Measurements from ENCODE around the gene CORO2B.

CORO2B gene

DNA sequence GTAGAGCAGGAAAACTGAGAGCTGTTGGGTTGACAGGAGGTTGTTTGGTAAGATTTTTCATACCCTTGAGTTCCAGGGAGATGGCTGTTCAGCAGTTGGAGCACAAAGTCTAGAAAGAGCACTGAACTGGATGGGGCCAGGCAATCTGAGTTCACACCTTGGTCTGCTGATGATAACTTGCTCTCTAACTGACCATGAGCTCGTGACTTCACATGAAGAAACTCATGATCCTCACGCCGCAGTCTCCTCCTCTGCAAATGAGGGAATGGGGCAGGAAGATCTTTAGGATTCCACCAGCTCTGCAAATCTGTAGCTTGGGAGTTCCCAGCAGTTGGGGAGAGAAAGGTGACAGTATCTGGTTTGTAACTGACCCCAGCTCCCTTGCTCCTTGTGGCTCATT, 33.7 kb downstream of the CORO2B start:
- DNase-seq, result no peak

DNA sequence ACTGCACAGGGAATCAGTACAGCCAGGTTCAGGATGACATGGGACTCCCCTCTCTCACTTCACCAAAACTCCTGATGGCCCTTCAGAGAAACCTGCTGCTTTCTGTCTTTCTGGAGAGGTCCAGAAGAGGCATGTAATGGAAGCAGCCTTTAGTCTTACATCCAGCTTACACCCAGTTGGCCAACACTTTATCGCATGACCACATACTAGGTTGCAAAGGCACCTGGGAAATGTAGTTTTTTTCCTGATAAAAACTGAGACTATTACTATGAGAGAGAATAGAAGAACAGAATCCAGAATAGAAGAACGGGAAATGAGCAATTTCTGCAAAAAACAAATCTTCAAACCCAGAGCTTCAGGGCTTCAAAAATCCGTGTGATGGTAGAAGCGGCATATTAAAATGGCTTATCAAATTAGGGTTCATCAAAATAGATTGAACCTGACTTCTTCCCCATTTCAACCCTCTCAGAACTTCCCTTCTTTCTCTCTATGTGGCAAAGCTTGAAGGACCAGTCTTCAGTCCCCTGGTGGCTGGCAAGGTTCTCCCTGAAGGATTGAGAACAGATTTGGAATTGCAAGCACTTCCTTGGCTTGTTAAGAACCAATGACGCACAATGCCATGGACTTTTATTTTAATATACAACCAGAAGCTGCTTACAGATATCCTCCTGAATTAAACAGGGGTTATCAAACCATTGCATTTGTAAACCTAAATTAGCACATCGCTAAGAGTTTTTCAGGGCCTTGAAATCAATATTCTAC, 34.4 kb downstream of the CORO2B start:
- no peak for DNase-seq

DNA sequence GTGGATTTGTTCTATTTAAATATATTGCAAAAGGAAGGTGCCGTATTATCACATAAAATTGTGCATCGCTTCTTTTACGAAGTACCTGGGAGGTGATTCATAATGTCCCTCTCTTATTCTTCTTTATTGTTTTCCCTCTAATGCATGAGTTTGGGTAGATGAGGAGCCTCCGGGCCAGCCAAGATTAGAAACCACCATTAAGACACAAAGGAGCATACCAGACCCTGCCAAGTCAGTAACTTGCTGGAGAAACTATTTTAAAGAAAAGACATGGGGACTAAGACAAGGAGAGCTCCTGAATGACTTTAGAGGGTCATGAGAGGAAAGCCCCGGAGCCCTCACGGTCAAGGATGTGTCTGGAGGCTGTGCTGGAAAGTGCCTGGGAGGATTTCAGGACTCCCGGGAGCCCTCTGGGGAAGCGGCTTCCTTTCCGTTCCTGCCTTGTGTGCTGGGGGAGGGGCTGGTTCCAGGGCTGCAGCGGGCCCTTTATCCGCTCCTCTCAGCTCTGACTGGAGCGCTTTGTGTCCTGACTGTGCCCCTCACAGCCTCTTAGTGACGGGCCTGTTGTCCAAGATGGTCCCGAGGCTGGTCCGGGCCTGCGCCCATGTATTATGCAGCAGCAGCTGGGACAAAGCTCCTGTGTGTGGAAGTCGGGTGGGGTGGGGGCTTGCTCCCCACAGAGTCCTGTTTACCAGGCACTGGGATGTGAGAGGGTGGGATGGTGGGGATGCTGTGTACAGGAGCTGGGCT, 35.7 kb downstream of the CORO2B start:
- DNase-seq, result no peak

DNA sequence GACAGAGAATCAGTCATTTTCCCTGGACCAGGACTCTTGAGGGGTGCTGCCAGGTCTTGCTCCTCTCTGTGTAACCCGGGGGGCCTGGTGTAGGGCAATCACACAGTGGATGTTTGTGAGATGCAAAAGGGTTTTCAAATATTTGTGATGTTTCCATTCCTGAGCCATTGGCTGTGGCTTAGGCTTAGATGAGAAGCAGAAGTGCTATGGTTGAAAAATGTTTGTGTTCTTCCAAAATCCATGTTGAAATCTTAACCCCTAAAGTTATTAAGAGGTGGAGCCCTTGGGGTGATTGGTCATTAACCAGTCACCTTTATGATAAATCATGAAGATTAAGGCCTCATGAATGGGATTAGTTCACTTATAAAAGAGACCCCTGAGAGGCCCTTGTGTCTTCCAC, 36.5 kb downstream of the CORO2B start:
- DNase-seq, result no peak

DNA sequence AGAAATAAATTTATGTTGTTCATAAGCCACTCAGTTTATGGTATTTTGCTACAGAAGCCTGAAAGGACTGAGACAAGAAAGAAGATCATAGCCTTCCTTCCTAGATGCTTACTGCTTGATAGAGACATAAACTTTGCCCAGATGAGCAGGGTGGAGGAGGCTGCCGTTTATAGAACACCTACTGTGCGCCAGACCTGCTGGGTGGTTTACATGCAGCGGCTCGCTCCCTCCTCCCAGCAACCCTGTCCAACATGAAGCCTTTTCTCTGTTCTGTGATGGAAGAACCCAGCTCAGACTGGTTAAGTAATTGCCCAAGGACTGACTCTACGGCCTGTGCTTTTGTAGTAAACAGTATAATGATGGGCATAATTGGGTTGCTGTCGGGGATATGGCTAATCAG, 37.0 kb downstream of the CORO2B start:
- DNase-seq, result no peak

DNA sequence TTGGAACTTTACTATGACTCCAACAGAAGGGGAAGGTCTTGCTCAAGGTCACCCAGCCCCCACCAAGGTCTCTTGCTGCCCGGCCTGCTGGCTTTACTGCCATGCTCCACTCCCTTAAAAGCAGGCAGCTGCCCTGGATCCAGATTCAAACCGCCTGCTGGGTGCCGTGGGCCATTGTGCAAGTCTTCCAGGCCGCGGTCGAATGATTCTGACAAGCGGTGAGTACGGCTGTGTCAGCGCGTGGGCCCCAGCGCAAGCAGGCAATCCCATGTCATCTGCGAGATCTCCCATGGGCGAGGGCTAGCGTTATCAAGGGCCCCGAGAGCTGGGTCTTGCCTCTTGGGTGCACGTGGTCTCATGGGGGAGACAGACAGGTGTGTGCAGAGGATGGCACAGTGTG, 37.6 kb downstream of the CORO2B start:
- DNase-seq, result no peak

DNA sequence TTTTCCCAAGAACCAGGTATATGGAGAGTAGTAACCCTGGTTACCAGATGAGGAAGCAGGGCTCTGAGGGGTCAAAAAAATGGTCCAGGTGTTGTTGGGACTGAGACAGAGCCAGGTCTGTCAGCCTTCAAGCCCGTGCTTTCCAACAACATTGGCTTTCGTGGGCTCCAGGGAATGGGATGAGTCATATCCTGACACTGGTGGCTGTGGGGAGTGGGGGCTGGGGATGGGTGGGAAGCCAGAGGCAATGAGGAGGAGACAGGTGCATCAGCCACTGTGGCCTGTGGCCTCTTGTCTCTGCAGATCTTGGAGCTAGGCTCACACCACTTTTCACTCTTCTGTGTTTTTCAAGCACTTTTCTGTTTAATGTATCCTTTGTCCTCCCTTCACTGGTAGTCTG, 38.2 kb downstream of the CORO2B start:
- no peak for DNase-seq

DNA sequence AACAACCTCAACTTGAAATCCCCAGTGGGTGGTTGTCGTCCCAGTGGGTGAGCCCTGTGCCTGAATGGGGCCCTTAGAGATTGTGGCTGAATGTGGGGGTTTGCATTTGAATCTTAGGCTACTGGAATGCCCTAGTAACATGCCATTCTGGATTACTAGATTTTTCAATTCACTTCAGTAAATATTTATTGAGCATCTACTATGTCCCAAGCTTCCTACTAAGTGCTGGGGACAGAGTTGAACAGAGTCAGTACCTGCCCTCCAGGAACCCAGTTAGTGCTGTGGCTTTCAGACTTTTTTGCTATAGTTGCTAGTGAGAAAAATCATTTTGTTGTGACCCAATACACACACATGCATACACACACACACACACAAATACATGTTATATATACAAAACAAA, 39.0 kb downstream of the CORO2B start:
- no peak for DNase-seq

DNA sequence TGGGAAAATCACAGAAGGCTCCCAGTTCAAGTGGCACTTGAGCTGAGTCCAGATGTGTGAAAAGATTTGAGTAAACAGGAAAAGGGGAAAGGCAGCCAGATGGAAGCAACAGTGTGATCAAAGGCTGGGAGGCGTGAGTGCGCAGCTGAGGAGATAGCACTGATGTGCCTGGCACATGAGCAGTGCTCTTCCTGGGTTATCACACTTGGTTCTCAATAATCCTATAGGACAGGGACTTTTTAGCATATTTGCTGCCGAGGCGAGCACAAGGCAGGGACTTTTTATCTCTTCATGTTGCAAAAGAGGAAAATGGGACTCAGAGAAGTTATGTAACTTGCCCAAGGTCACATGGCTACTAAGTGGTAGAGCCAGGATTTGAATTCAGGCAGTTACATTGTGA, 39.6 kb downstream of the CORO2B start:
- DNase-seq, result no peak

DNA sequence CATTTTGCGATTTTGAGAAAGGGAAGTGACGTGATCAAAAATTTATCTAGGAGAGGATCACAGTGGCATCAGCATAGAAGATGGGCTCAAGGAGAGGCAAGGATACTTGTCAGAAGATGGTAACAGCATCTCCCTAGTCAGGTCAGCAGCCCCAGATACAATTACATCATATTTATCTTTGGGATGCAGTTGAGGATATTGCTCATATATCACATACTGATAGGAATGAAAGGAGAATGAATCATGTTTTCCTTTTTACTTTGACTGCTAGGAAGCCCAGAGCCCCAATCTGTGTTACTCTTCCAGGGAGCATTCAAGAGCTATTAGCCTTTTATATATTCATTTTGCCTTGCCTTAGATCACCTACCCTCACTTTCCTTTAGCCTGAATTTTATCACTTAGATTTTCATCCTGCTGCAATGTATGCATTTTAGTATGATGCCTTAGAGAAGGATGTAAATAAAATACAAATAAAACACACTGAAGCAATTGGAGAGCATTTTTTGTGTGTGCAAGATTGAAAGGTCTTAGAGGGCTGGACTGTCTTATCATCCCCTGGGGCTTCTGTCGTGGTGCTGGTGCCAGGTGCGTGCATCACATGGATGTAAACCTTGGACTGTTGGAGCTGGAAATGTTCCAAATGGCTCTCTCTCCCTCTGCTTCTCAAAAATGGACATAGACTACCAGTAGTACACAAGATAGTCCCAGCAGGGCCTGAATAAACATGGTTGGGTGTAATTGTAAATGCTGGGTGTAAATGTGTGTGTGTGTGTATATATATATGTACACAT, 40.3 kb downstream of the CORO2B start:
- DNase-seq, result no peak

DNA sequence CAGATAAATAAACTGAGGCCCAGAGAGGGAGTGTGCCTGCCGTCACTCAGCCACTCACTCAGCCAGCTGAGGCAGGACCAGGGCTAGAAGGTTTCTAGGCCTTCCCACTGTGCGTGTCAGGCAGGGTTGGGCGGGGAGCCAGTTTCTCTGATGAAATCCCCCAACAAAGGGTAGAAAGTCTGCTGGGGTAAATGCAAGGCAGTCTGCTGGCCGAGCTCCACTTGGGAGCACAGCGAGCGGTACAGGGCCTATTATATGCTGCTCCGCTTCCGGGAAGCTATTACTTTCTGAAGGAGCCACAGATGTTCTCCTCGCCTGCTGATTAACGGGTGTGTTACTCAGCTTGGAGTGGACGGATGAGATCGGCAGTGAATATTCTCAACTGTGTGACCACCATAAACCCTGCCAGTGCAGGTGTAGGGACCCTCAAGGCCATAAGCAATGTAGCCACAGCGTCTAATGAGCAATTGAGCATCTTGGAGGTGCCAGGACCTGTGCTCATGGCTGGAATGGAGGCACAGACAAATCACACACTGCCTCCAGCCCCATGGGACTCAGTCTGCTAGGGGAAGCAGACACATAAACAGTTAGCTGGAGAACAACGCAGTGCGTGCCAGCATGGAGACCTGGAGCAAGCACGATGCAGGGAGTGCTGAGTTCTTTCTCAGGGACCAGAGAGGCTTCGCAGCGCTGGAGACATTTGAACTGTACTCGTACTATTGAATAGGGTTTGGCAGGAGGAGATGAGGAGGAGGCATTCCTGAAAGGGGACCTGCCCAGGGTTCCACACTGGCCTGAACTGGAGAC, 42.1 kb downstream of the CORO2B start:
- no peak for DNase-seq

DNA sequence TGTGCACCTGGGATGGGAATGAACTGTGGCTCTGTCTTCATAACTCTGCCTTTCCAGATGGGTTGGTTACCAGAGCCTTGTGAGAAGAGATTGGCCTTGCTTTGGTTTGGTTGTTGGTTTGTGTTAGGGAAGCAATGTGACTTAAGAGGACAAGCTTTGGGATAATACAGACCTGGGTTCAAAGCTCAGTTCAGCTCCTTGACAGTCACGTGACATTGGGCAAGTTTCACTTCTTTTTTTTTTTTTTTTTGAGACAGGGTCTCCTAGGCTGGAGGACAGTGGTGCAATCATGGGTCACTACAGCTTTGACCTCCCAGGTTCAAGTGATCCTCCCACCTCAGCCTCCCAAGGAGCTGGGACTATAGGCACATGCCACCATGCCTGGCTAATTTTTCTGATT, 42.7 kb downstream of the CORO2B start:
- DNase-seq, result no peak

DNA sequence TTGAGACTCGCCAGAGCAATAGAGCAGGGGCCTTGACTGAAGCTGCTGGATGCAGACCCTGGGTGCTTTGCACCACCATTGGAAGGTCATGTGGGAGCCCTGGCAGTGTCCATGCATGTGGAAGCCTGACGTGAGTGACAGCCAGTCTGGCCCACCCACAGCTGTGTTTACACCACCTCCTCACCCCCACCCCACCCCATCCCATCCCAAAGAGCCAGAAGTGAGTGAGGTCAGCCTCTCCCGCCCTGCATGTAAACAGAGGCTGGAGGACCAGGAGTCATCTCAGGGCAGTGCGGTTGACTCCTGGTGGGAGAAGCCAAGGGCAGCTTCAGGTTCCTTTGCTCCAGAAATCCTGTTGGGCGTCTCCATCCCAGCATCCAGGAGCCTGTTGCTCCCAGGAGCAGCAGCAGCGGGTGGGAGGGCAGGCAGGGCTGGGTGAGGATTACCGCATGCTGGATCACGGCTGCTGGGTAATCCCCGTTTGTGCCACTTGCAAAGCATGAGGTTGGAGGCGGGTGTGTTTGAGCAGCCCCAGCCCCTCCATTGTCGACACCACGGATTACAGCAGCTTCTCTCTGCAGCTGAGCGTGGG, 44.6 kb downstream of the CORO2B start:
- DNase-seq, result no peak

DNA sequence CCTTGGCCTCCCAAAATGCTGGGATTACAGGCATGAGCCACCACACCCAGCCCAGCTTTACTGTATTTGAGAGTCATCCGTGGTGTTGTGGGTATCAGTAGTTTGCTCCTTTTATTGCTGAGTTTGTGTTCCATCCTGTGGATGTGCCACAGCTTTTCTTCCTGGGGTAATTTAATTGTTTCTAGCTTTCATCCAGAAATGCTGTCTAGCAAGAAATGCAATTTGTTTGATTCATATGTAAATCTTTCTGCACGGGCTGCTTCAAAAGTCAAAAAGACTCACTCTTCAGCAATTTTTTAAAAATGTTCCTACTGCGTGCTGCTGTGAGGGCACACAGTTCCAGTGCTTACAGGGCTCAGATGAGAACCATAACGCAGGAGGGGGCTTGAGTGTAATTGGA, 47.1 kb downstream of the CORO2B start:
- DNase-seq, result no peak

DNA sequence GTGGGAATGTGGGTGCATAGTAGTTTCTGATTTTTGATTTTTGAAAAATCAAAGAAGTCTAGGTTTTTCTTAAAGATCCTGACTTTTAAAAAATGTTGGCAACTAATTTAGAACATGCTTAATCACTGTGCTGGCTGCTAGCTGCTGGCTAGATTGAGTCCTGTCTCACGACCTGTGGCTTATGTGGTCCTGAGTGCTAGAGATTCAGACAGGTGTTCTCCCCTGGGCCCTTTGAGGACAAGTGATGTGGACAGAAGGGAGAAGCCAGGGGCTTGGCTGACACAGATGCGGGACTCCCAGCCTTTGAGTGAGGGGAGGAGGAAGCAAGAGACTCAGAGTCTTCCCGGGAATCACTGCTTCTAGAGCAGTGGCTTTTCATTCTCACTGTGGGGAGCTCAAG, 47.5 kb downstream of the CORO2B start:
- no peak for DNase-seq

DNA sequence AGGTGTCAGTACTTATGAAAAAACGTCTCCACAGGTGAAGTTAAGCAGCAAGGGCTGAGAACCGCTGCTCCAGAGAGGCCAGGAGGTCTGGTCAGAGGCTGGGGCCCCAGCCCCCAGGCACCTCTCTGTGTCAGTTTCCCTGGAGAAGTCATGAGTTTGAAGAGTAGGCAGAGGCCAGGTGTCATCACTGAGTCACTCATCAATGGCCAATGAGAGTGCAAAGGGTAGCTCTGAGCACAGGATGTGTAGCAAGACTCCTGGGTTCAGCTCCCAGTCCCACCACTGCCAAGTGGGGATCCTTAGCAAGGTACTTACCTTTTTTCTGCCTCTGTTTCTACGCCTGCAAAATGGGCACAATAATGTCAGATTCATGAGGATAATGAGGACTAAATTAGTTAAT, 47.9 kb downstream of the CORO2B start:
- DNase-seq, result no peak

DNA sequence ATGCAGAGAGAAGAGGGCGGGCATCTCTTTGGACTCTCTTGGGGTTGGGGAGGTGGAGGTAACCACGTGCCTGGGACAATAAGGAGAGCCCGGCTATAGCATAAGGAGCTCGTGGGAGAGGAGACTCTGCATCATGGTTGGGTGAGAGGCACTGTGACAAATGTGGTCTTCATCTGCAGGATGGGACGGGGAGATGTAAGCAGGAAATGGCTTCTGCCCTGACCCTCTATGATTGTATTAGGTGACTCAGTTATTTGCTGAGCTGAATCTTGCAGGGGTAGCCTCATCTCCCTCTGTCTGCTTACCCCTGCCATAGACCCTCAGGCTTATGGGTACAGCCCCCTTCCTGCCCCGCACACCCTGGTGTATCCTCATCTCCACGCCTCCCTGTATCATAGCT, 48.7 kb downstream of the CORO2B start:
- no peak for DNase-seq

DNA sequence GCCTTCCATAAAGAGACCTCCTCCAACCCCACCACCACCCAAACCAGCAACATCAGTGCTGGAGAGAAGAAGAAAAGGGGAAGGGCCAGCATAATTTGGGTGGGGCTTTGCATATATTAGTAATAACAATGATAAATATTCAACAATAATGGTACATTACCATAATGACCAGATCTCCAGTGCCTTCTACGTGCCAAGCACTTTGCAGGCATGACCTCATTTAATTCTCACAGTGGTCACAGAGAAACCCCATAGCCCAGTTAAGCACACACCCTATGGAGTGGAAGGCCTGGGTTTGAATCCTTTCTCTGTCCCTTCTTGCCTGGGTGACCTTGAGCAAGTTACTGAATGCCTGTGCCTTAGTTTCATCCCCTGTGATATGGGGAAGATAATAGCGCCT, 49.2 kb downstream of the CORO2B start:
- no peak for DNase-seq

DNA sequence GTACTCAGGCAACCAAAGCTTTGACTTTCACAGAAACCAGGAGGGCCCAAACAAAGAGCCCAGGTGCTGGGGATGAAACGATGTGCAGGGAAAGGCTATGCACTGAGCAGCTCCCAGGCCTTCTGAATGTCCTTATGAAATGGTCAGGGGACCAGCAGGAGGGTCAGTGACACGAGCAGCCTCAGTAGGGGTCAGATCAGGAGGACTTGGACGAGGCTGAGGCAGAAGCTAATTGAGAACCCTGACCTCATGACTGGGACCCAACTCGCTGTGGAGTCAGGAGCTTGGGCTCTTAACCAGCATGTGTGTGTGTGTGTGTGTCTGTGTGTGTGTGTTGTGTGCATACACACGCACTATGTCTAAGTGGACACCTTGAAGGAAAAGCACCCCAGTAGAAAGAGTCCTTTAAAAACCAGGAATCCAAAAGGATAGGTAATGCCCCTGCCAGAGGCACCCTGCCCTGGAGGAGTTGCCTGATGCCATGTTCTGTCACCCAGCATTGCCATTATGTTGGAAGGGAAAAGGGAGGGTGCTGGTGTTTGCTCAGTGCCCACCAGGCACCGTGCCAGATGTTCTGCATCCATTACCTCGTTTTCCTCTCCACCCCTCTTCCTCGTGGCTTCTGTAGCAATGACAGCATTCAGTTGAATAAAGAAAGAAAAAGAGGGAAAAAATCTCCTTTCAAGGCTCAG, 50.9 kb downstream of the CORO2B start:
- DNase-seq, result no peak

DNA sequence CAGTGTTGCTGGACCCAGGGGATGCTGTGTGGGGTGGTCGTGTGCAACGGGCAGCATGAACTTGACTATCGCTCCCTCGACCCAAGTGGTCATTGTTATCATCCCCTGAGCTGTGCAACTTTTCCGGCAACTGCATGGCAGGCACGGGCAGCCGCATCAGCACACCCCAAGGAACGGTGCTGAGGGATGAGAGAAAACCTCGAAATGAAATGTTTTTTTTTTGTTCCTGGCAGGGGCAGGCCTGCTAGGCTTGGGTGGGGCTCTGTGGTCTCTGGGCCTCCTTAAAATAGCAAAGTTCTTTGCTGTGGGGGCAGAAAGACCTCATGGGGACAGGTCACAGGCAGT, 51.4 kb downstream of the CORO2B start:
- DNase-seq, result no peak

DNA sequence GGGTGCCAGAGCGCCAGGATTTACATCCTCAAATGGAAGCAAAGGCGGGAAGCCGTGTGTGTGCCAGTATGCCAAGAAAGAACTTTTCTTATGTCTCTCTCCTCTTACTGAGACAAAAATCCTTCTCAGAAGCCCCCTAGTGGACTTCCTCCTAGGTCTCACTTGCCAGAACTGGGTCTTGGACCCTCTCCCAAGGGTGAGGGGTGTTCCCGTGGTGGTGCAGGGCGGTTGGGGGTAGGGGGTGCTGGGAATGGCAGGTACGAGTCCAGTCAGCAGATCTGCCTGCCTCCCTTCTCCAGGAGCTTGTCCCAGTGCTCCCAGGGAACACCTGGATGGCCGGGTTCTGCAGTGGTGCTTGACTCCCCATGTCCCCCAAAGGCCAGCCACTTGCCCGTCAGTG, 52.0 kb downstream of the CORO2B start:
- DNase-seq, result no peak

DNA sequence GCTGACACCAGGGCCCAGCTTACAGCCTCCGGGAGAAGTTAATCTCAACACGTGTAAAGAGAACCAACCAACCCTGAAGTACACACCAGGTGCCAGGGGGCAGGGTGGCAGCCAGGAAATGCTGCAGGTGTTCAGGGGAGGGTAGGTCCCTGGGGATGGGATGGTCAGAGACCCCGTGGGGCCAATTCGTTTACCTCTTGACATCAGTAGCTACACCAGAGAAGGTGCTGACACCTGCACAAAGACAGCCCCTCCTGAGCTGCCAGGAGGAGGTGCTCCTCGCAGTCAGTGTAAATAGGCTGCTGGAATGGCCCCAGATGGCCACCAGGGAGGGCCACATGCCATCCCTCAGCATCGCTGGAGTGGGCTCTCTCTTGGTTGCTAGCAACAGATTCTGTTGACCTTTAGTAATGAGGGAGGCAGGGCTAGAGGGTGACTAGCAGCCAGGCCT, 52.8 kb downstream of the CORO2B start:
- DNase-seq, result no peak
